GM19035 (cell line): ENCODE data around the gene IL17C.

Experiments used
- ATAC-seq: cut with Tn5 transposase; IDR thresholded peaks from one replicate; pipeline ENCODE4 v1.9.1; 2021; ENCODE audit not compliant: unreplicated experiment

IL17C gene

DNA sequence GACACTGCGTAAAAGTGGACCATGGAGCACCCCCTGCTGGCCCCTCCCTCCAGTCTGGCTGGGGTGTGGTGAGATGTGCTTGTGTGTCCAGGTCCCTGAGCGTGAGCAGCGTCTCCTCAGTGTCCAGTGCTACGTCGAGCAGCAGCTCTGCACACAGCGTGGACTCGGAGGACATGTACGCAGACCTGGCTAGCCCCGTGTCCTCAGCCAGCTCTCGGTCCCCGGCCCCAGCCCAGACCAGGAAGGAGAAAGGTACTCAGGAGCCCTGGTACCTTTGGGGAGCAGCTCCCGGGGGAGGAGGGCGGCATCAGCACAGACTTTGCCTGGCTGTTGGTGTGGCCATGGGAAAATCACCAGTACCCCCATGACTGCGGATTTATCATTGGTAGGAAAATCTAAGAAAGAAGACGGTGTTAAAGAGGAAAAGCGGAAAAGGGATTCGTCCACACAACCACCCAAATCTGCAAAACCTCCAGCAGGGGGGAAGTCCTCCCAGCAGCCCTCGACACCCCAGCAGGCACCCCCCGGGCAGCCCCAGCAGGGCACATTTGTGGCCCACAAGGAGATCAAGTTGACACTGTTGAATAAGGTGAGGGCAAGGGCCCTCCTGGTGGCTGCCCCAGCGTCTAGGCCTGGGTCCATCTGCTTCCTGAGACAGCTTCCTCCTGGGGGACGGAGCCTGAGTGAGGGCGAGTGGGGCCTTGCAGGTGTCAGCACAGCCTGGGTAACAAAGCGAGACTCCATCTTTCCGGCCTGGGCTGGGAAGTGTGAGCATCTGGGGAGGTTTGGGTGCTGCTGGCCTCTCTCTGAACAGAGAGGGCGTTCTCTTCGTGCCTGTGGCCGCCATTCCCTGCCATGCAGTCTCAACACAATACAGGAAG lies 10.6 kb upstream of the IL17C start:
- ATAC-seq, result no peak

GRCh38 chr16:88628512-88628974 lies 9.8 kb upstream of the IL17C start:
- ATAC-seq, result no peak

DNA sequence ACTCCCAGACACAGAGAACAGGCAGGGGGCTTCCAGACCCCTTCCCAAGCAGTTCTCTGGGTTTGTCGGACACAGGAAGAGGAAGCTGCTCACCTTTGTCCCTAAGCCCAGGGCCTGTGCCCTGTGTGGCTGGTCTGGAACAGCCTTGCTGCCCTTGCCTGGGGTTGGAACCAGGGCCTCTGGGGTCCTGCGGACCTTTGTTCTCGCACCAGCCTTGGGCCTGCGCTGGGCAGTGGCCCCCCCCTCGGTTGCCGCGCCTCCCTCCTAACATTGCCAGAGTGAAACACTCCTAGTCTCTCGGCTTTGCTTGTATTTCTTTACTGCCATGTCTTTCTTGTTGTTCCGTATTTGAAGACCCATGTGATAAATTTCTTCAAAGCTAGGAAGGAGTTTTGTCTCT lies 8.5 kb upstream of the IL17C start:
- no peak for ATAC-seq

DNA sequence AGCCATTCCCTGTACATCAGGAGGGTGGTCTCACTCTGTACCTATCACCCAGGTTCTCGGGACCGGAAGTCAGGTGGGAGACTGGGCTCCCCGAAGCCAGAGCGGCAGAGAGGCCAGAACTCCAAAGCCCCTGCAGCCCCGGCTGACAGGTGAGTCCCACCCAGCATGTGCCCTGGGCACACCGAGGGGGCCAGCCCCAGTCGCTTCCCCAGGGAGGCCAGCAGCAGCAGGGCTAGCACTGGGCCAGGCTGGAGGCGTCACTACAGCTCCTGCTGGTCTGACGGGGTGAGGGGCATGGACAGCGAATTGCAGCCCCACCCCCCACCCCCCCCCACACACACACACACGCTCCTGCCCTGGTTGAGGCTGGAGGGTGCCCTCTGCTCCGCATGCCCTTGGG lies 7.9 kb upstream of the IL17C start:
- ATAC-seq, result no peak

GRCh38 chr16:88630941-88631340 lies 7.4 kb upstream of the IL17C start:
- ATAC-seq, result no peak

GRCh38 chr16:88631384-88631783 lies 7.0 kb upstream of the IL17C start:
- ATAC-seq, result no peak

- no peak for ATAC-seq
Observed at GRCh38 chr16:88631920-88632586, 6.3 kb upstream of the IL17C start.

- ATAC-seq, result no peak
Observed at GRCh38 chr16:88632587-88632930, 5.8 kb upstream of the IL17C start.

- ATAC-seq, result peak; percentile 31
Observed at GRCh38 chr16:88633684-88634140, 4.7 kb upstream of the IL17C start.

- ATAC-seq, result peak; percentile 55
Observed at GRCh38 chr16:88634141-88634993, 4.0 kb upstream of the IL17C start.

- ATAC-seq, result no peak
Observed at GRCh38 chr16:88634994-88635670, 3.2 kb upstream of the IL17C start.

GRCh38 chr16:88635671-88636319 lies 2.6 kb upstream of the IL17C start:
- ATAC-seq, result no peak

GRCh38 chr16:88636488-88637265 lies 1.7 kb upstream of the IL17C start:
- ATAC-seq, result no peak

- ATAC-seq, result no peak
Observed at GRCh38 chr16:88639231-88640038, 1.1 kb downstream of the IL17C start.

- no peak for ATAC-seq
Observed at GRCh38 chr16:88640039-88640495, 1.7 kb downstream of the IL17C start.

DNA sequence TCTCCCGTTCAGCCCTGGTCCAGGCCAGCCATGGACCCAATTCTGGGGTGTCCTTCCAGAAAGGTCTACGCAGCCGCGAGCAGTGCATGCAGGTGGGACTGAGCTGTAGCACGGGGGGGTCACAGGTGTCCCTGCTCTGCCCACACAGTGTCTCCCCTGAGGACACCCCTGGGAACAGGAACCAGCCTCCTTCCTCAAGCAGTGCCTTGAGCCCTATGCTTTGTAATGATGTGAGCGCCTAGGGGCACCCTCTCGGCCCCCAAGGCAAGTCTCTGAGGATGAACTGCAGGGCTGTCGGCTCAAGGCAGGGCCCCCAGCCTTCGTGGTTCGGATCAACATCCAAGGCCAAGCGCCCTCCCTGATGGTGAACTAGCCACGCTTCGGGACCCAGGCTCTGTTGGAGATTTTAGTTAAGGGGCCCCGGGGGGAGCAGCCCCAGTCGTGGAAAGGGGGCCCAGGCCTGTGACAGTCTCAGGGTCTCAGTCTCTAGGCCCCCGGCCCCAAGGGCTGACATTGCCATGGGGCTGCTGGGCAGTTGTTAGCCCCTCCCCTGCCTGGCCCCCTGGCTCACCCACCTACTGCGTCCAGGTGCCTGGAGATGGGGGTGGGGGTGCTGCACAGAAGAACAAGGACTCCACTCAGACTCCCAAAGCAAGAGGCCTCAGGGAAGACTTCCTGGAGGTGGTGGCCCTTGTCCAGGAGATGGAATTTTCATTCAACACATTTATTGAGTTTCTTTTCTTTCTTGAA lies 2.3 kb downstream of the IL17C start:
- no peak for ATAC-seq

DNA sequence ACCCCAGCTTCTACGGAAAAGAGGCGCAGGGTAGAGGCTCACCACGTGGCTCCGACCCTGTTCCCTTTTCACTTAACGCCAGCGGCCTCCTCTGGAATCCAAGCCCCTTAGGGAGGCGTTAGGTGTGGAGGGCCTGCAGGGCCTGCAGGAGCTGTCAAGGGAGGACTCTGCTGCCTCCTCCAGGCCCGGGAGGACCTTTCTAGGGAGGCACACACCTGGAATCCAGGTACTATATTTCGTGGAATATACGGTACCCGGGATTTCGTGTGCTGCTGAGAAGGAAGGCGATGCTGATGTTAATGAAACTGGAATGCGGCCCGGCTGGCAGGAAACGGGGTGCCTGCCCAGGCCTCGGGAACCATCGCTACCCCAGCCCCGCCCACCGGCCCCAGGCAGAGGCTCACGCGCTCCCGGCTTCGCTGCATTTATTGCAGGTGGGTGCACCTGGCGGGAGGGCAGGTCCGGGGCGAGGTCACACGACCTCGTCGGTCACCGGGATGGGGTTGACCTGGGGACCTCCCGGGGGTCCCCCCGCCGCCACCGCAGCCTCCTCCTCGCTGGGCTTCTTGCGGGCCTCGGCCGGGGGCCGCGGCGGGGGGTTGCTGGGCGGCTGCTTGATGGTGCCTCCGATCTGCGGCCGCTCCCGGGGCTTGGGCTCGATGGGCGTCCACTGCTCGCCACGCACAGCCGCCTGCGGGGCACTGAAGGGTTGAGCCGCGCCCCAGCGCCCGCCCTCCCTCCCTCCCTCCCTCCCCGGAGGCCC lies 4.7 kb downstream of the IL17C start:
- no peak for ATAC-seq
